ENCODE results near the gene DPM2.

The DPM2 gene

GRCh38 chr9:127943731-127944144 lies 6.1 kb upstream of the DPM2 start:
- no peak overlapping the region for H3K4me3 ChIP-seq (replicated peaks in 1 of 2; ENCODE audit: low read depth in 2 of 2, low read length in 2 of 2)
- DNase-seq (ENCODE audit: low read depth in 2 of 2): peak; percentile 81 to 82
- TF ChIP-seq CTCF (IDR thresholded peaks at IDR 0.05; ENCODE audit: low read depth, low read length): peak; percentile 97

GRCh38 chr9:127943011-127943662 lies 5.5 kb upstream of the DPM2 start:
- no peak for DNase-seq (ENCODE audit: low read depth in 2 of 2)
- H3K4me3 ChIP-seq (replicated peaks in 1 of 2; ENCODE audit: low read depth in 2 of 2, low read length in 2 of 2): no peak overlapping the region
- no peak for TF ChIP-seq CTCF (IDR thresholded peaks at IDR 0.05; ENCODE audit: low read depth, low read length)

- H3K4me3 ChIP-seq (replicated peaks in 1 of 2; ENCODE audit: low read depth in 2 of 2, low read length in 2 of 2): no peak overlapping the region
- DNase-seq (ENCODE audit: low read depth in 2 of 2): peak; percentile 70 to 84
- peak; percentile 84 for TF ChIP-seq CTCF (IDR thresholded peaks at IDR 0.05; ENCODE audit: low read depth, low read length)
Observed at GRCh38 chr9:127942216-127943010, 4.8 kb upstream of the DPM2 start.

- DNase-seq (ENCODE audit: low read depth in 2 of 2): no peak
- no peak overlapping the region for H3K4me3 ChIP-seq (replicated peaks in 1 of 2; ENCODE audit: low read depth in 2 of 2, low read length in 2 of 2)
- TF ChIP-seq CTCF (IDR thresholded peaks at IDR 0.05; ENCODE audit: low read depth, low read length): no peak
Observed at GRCh38 chr9:127941961-127942215, 4.2 kb upstream of the DPM2 start.

GRCh38 chr9:127941062-127941960 lies 3.7 kb upstream of the DPM2 start:
- H3K4me3 ChIP-seq (replicated peaks in 1 of 2; ENCODE audit: low read depth in 2 of 2, low read length in 2 of 2): no peak overlapping the region
- TF ChIP-seq CTCF (IDR thresholded peaks at IDR 0.05; ENCODE audit: low read depth, low read length): no peak
- no peak for DNase-seq (ENCODE audit: low read depth in 2 of 2)

GRCh38 chr9:127940593-127940992 lies 2.9 kb upstream of the DPM2 start:
- H3K4me3 ChIP-seq (replicated peaks in 1 of 2; ENCODE audit: low read depth in 2 of 2, low read length in 2 of 2): no peak overlapping the region
- no peak for TF ChIP-seq CTCF (IDR thresholded peaks at IDR 0.05; ENCODE audit: low read depth, low read length)
- DNase-seq (ENCODE audit: low read depth in 2 of 2): no peak
